Epithelial cell of esophagus (primary cell): ENCODE data around the gene MACROD1.

Experiments
- DNase-seq: peaks from one replicate; pipeline ENCODE4 v3.0.0; 2010; ENCODE audit warnings: low read depth
- H3K4me3 ChIP-seq: 2 replicates; pipeline ENCODE4 v1.5.1; 2011; ENCODE audit warnings: mild to moderate bottlenecking, low read length, control low read depth
- CTCF ChIP-seq: IDR thresholded peaks from 2 replicates; pipeline ENCODE4 v1.5.1; 2011; ENCODE audit warnings: low read depth, mild to moderate bottlenecking, low read length, control low read depth, inconsistent platforms; ENCODE audit not compliant: insufficient read depth; ENCODE audit errors: missing control alignments

MACROD1 gene

GRCh38 chr11:64071849-64072248 lies 94.1 kb downstream of the MACROD1 start:
- DNase-seq, result no peak
- no peak for TF ChIP-seq CTCF
- no peak overlapping the region for H3K4me3 ChIP-seq

- TF ChIP-seq CTCF, result no peak
- H3K4me3 ChIP-seq, result no peak overlapping the region
- no peak for DNase-seq
Observed at GRCh38 chr11:64070314-64070681, 95.6 kb downstream of the MACROD1 start.

- H3K4me3 ChIP-seq, result no peak overlapping the region
- no peak for TF ChIP-seq CTCF
- DNase-seq, result no peak
Observed at GRCh38 chr11:64069401-64070313, 96.3 kb downstream of the MACROD1 start.

- DNase-seq, result no peak
- no peak for TF ChIP-seq CTCF
- no peak overlapping the region for H3K4me3 ChIP-seq
Observed at GRCh38 chr11:64068705-64069400, 97.1 kb downstream of the MACROD1 start.

GRCh38 chr11:64067230-64067993 lies 98.5 kb downstream of the MACROD1 start:
- no peak for TF ChIP-seq CTCF
- DNase-seq, result no peak

GRCh38 chr11:64065712-64066111 lies 100.2 kb downstream of the MACROD1 start:
- TF ChIP-seq CTCF, result no peak
- H3K4me3 ChIP-seq, result no peak overlapping the region
- no peak for DNase-seq

More at GRCh38 chr11:64067230-64067993, 98.5 kb downstream of the MACROD1 start:
- no peak overlapping the region for H3K4me3 ChIP-seq
